HG03103 (cell line): ENCODE data around the gene RNU1-2.
"Not testable (repeated sequence)": the region's sequence is repeated elsewhere in the genome, so short reads cannot be mapped to it uniquely, and the experiment has no call there.

ENCODE experiments used
- ATAC-seq: cut with Tn5 transposase; IDR thresholded peaks from one replicate; pipeline ENCODE4 v1.9.1; 2021; ENCODE audit warnings: low read depth; ENCODE audit not compliant: unreplicated experiment

Gene RNU1-2

DNA sequence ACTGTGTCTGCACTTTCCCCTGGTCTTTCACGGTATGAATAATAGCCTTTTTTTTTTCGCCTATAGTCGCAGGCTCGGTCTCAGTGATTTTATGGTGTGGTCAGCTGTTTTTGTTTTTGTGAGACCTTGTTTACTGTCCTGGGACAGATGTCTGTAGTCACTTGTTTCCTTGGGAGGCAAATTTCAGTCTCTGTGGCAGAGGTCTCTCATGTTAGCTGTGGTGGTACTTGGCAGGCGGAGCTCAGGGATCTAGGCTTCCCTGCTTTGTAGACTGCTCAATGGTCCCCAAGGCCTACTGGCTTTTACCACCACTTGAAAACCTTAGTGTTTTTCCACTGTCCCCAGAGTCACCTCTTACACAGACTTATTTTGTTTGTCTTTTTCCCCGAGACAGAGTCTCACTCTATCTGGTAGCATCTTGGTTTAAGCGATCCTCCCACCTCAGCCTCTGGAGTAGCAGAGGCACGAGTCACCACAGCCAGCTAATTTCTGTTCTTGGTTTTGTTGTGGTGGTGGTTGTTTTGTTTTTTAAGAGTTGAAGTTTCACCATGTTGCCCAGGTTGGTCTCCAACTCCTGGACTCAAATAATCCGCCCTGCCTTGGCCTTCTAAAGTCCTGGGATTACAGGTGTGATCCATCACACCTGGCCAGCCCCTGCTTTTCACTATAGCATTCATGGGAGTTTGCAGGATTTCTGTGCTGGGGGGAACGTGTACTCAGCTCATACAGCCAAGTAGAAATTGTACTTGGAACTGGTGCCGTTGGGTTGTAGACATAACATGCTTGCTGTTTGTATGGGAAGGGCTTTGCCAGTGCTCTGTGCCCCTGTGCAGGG, 10.3 kb downstream of the RNU1-2 start:
- no peak for ATAC-seq

DNA sequence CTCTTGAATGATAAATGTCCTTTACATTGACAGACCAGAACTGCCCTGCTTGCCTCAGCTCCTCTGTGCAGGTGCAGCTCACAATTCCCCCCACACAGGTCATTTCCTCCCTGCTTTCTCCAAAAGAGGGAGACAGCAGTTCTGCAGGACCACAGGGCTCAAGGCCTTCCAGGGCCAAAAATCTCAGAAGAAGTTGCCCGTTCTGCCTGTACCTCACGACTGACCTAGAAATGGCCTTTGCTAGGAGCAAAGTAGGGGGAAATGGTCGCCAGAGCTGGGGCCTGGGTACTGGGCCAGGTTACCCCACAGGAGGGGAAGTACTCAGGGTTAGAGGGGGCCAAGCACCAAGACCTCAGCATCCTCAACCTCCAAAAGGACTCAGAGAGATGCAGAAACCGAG, 11.1 kb downstream of the RNU1-2 start:
- ATAC-seq: no peak

DNA sequence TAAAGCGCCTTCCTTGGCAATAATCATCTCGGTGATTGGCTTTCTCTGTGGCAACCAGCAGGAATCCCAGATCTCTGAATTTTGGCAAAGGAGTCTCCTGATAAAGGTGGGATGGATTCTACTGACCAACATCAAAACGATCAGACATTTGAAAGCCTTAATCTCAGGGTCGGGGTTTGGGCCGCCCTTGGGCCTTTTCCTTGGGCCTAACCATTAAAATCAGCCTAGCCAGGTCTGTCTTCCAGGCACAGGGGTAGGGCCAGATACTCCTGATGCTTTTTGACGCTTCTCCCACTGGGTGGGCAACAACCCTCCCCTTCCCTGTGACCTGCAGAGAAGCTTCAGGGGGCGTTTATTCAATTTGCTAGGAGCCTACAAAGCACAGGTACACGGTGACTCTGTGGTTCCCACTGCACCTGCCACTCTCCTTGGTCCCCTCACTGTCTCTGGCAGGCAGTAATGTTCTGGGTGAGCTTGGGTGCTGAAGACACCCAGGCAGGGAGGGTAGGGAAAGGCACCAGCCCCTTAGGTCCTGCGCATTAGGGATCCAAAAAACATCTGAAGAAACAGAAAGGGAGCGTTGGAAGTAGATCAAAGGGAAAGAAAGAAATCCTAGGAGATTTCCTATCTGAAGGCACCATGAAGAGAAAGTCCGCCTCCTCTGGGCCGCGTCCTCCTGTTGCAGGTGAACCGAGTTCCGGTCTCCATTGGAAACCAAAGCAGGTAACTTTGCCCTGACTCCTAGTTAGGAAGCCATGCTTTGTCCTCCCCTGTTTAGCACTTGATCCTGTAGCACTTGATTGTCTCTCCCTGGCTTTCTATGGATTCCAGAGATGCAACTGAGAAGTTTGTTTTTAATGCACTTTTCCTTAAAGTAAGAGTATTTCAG, 12.3 kb downstream of the RNU1-2 start:
- no peak for ATAC-seq

DNA sequence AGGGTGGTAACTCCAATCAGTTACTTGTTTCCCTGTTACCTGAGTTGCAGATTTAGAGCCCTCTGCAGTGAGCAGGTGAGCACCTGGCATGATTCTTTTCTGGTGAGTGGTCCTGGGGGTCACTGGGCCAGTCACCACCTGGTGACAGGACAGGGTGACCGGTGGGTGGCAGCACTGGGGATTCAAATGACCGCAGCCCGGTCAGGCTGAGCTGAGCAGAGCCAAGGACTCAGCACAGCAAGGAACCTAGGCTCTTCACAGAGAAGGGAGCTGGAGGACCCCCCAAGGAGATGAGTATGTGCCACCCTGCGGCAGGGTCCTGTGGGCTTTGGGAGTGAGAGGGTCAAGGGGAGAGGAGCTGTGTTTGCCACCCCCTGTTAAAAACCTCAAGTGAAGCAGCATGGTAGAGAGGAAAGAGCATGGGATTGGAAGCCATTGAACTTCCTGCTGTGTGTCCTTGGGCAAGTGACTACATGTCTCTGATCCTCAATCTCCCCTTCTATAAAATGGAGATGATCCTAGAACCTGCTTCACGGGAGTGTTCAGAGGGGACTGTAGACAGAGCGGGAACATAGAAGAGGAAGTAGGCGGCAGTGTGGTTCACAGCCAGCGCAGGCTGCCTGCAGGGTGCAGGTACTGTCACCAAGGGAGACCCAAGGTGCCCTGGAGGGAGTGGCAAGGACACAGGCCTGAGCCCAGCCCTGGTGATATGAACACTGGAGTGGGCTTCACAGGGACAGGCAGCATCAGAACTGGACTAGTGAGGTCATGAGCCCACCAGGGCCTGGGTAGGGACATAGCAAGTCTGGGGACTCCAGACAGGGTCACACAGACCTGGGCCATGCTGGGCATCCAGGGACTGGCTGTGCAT, 16.3 kb downstream of the RNU1-2 start:
- not testable (repeated sequence) for ATAC-seq

DNA sequence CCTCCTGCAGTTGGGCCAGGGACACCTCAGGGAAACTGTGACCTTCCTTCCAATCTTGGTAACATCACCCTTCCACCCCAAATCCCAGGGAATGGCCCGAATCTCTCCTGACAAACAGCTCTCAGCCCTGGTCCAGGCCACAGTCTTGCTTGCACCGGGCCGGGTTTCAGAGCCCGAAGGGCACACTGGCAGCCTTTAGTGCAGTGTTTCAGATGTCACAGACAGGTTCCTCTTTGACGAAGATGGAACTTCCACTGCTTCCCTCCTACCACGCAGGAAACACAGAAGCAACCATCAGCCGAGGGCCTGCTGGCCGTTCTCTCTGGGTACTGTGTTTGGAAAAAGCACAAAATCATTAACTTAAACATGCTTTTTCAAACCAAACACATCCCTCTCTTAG, 17.0 kb downstream of the RNU1-2 start:
- ATAC-seq: not testable (repeated sequence)

DNA sequence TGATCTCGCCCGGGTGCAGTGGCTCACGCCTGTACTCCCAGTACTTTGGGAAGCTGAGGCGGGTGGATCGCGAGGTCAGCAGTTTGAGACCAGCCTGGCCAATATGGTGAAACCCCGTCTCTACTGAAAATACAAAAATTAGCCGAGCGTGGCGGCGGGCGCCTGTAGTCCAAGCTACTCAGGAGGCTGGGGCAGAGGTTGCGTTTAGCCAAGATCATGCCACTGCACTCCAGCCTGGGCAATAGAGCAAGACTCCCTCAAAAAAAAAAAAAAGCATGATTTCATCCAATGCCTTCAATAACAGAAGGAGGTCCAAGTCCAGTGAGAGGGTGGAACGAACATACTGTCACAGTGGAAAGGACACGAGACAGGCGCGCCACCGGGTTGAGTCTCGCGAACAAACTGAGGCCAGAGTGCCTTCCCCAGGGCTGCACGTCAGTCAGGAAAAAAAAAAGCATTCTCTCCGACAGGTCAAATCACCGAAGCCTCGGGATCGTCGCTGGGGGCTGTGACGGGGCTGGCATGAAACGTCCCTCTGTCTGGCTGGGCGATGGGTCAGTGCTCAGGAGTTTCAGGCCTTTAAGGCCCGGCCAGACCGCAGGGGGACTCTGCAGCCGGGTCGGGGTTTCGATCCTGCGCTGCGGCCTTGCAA, 17.5 kb downstream of the RNU1-2 start:
- ATAC-seq: no peak

DNA sequence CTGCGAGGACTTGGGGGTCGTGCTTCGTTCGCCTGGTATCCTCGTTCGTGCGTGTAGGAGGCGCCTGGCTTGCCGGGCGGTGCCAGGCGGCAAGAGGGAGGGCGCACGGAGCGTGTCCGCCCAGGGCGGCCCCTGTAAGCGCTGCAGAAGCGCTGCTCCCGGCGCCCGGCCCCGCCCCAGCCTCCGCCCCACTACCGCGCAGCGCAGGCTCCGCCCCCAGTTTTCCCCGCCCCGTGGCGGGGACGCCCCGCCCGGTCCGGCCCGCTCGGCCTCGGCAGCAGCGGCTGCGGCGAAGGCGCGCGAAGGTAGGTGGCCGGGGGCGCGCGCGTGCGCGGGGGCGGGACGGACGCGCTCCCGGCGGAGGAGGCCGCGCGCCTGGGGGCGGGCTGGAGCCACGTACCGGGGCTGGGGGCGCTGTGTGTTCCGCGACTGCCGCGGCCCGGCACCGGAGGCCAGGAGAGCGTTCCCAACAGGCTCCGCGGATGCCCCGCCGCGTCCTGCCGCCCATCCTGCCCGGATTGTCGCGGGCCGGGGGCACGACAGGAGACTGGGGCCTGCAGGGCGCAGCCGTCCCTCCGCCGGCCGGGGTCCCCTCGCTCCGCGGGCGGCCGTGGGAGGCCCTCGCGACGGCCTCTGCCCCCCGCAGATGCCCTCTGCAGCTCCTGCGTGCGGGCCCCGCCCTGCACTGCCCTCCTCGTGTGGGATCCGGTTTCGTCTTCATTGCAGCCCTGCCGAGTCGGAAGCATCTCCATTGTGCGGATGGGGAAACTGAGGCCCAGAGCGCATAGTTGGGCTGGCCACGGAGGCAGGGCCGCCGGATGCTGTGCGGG, 18.3 kb downstream of the RNU1-2 start:
- ATAC-seq: peak; percentile 84

DNA sequence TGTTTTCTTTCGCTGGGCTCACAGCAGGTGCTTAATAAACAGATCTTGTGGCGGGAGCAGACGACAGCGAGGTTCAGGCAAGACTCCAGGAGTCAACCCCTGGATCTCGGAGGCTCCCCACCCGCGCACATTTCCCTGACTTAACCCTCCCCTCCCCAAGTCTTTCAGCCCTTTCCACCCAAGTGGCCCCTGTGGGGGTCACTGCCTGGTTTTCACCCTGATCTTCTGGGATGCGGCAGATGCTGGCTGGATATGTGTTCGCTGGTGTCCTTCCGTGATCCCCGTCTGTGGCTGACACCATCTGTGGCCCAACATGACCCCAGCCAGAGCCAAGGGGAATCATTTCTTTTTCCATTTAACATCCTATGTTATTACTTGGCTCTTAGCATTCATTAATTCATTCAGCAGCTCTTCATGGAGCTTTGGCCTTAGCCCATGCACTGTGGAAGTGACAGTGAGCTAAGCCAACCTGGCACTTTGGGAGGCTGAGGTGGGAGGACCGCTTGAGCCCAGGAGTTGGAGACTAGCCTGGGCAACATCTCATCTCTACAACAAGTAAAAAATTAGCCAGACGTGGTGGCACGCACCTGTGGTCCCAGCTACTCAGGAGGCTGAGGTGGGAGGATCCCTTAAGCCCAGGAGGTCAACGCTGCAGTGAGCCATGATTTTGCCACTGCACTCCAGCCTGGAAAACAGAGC, 19.3 kb downstream of the RNU1-2 start:
- ATAC-seq: not testable (repeated sequence)

DNA sequence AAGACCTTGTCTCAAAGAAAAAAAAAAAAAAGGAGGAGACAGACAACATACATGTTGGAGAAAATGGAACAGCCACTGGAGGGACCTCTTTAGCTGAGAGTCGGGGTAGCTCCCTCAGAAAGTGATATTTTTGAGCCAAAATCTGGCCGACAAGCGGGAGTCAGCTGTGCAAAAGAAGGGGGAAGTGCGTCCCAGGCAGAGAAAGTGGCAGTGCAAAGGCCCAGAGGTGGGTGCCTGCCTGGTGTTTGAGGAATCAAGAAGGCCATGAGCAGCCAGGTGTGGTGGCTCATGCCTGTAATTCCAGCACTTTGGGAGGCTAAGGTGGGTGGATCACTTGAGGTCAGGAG, 19.8 kb downstream of the RNU1-2 start:
- ATAC-seq: no peak

DNA sequence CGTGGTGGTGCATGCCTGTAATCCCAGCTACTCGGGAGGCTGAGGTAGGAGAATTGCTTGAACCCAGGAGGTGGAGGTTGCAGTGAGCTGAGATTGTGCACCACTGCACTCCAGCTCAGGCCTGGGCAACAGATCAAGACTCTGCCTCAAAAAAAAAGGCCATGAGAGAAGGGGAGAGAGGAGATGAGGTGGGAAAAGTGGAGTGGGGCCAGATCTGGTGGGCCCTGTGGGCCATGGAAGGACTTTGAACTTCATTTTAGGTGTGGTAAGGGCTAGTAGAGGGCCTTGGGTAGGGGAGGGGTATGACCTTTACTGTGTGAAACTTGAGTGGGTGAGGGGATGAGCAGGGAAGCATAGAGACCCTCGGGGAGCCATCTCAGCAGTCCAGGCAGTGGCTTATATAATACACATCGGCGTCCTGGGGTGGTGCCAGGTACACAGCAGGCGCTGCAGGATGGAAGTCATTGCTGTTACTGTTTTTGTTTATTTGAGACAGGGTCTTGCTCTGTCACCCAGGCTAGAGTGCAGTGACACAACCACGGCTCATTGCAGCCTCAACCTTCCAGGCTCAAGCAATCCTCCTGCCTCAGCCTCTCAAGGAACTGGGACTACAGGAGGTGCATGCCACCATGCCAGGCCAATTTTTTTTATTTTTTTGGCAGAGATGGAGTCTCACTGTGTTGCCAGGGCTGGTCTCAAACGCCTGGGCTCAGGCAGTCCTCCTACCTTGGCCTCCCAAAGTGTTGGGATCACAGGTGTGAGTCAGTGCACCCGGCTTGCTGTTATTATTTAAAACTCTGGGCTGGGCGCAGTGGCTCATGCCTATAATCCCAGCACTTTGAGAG, 20.5 kb downstream of the RNU1-2 start:
- ATAC-seq: not testable (repeated sequence)

DNA sequence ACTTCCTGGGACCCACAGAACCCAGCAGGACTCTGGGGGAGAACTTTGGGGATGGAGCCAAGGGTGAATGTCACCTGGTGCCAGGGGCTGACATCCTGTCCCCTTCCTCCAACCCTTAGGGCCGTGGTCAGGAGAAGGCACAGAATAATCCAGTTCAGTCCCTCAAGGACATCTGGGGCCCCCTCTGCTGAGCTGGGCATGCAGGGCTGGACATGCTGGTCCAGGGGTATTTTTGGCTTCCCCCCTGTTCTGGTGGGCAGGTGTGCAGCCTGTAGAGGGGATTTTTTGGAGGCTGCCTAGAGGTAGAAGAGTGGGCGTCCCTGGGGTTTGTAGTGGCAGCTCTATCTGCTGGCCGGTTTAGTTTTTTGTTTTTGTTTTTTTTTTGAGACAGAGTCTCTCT, 22.6 kb downstream of the RNU1-2 start:
- no peak for ATAC-seq

DNA sequence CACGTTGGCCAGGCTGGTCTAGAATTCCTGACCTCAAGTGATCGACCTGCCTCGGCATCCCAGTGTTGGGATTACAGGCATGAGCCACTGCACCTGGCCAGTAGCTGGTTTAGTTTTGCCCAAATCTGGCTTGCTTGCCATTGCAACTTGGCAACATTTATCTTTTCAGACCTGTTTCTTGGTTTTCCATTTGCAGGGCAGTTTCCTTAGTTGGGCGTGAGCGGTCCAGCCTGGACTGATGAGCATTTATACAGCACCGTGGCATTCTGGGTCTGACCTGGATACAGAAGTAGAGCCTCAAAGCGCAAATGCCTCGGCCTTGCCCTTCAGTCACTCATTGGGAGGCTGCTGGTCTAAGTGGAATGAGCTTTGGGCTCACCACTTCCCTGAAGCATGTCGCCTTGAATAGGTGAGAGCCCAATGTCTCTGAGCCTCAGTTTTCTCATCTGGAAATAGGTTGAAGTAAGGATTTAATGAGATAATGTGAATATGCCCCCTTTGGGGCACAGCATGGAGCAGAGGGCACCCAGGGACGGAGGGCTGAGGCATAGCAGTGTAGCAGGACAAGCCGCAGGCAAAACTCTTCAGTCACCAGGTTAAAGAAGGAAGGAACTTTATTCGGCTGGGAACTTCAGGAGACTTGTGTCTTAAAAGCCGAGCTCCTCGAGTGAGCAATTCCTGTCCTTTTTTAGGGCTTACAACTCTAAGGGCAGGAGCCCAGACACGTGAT, 23.3 kb downstream of the RNU1-2 start:
- ATAC-seq: not testable (repeated sequence)

DNA sequence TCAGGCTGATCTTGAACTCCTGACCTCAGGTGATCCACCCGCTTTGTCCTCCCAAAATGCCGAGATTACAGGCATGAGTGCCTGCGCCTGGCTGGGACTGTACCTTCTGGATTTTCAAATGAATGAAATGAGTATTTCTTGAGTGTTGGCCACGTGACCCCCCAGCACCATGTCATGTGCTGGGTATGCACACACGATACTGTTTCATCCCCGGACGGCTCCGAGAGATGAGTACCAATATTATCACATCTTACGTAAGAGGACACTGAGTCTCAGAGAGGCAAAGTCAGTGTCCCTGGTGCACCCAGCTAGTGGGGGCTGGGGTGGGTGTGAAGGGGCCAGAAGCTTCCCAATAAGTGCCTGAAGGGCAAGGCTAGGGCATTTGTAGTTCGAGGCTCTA, 25.2 kb downstream of the RNU1-2 start:
- ATAC-seq: no peak

DNA sequence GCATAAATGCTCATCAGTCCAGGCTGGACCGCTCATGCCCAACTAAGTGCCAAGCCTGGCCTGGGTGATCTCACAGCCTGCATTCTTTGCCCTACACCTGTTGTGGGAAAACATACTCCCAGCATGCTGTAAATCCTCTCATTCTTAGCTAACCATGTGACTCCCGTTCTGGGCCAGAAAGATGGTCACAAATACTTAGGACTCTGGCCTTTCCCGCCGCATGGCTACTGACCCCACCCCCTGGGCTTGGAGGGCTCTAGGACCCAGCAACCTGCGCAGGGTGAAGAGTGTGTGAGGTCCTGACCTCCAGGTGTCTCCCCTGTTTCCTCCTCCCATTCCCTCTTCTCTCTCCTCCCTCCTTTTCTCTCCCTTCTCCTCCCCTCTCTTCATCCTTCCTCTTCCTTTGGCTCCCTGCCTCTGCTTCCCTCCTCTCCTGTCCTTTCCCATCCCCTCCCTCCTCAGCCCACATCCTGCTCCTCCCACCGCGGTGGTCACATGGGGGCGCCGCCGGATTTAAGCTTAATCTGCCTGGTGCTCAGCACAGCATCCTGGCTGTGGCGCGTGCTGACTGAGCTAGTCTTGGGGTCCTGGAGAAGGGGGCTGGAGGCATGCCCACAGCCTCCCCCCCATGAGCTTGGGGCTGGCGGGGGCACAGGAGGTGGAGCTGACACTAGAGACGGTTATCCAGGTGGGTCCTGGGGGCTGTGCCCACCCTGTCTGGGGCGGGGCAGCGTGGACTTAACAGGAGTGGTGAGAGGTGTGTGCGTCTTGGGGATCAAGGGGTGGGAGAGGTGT, 25.8 kb downstream of the RNU1-2 start, which contains the start of gene CROCC:
Gene CROCC (plus strand): TSS at position 541 of the 795 bp plus-strand sequence. CDS start 88 bp downstream, at position 629.
- ATAC-seq: no peak

DNA sequence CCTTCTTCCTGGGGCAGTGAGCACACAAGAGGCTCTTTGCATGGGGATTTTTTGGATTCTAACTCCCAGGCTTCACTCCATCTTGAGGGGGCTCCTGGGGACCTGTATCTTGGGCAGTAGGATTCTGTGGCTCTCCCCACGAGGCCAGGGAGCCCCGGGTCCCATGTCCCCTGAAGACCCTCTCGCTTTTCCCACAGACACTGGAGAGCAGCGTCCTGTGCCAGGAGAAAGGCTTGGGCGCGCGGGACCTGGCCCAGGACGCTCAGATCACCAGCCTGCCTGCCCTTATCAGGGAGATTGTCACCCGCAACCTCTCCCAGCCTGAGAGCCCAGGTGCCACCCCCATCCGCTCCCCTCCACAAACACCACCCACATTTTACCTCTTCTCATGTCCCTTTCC, 26.7 kb downstream of the RNU1-2 start:
- no peak for ATAC-seq

DNA sequence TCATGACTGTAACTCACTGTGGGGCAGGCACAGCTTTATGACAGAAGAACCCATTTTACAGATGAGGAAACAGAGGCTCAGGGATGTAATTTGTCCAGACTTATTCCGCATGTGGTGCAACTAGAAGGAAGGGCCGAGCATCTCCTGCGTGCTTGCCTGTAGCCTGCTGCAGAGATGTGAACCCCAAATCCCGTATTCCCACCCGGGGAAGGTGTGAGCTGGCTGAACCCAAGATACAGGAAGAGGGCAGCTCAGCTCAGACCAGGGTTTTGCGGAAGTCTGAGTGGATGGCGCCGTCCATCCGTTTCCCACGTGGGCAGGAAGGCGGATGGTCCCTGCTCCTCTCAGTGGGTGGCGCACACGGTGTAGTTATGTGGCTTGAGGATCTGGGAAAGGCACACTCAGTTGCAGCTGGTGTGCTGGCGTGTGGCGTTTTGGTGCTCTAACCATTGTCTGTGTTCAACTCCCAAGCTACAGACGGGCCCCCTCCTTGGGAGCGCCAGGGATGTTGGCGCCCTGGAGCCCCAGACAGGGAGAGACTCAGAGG, 27.2 kb downstream of the RNU1-2 start:
- no peak for ATAC-seq
